ENCODE results near the gene GSTP1. TPM values are rescaled to one million over a fixed set of nuclear protein-coding genes. Genes with fewer than 3 reads are reported as not detected.

Gene GSTP1
- total and polyA plus RNA-seq, 2 of the 8 experiments (the other 6 are each of a cell fraction or from before 2014, with no cell fraction given) = 1,454 to 3,329 TPM

DNA sequence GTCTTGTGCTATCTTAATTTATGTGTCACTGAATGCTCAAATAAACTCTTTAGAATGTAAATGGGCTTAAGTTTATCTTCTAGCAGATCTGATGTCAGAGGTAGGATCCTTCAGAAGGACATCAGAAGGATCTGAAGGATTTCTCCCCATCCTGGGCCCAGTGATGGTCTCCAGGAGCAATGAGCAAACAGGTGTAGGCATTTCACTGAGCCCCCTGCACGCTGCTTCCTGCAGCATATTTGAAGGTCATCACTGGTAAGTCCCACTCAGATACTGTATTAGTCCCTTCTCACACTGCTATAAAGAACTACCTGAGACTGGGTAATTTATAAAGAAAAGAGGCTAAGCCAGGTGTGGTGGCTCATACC, 4.5 kb downstream of the GSTP1 start:
- no peak overlapping the region for H3K4me2 ChIP-seq (ENCODE audit: insufficient read depth in 1 of 2, low read depth in 2 of 2, low read length in 2 of 2)
- H4K91ac ChIP-seq (replicated peaks; ENCODE audit: insufficient read length, low read length) = no peak overlapping the region
- no peak overlapping the region for H3K18ac ChIP-seq (ENCODE audit: extremely low read depth, low read length)
- no peak for FAIRE-seq
- peaks cover 10% of the 10 kb centered on the region for H3K79me1 ChIP-seq (ENCODE audit: low read depth, low read length)
- no peak overlapping the region for H2AK5ac ChIP-seq (ENCODE audit: low read depth, low read length)
- no peak overlapping the region for H3K4me3 ChIP-seq (ENCODE audit: extremely low read depth in 1 of 4, insufficient read depth in 2 of 4, low read depth in 3 of 4, low read length in 4 of 4)
- H4K20me1 ChIP-seq (replicated peaks in 1 of 2; ENCODE audit: control insufficient read depth in 1 of 2, insufficient read depth in 2 of 2, low read length in 2 of 2) = peaks cover 8 to 10% of the 10 kb centered on the region in 2 experiments
- no peak for DNase-seq (ENCODE audit: low read depth in 1 of 2, low spot score in 2 of 2)
- no peaks in the 10 kb centered on the region; a peak in 1 of 7 replicates for H3K27me3 ChIP-seq (replicated peaks in 1 of 4; ENCODE audit: control insufficient read depth in 3 of 4, extremely low read depth in 1 of 4, insufficient read depth in 3 of 4, low read length in 3 of 4)
- H4K5ac ChIP-seq (ENCODE audit: insufficient read length, low read depth, low read length) = no peak overlapping the region
- H3K9me3 ChIP-seq (ENCODE audit: insufficient read depth in 2 of 2, low read depth in 1 of 2, low read length in 1 of 2) = no peaks in the 10 kb centered on the region
- 90% methylated on average over 1 of the region's 1 CpG; no CpG with 5 or more reads in 1 of the 2 experiments for WGBS, 2 experiments (ENCODE audit: extremely low coverage in 1 of 2, insufficient coverage in 1 of 2, insufficient read length in 1 of 2, insufficient replicate concordance in 2 of 2, low coverage in 1 of 2, low lambda C conversion rate in 2 of 2, missing lambda C conversion rate in 1 of 2)
- no peak overlapping the region for H3K23ac ChIP-seq (ENCODE audit: insufficient read length)
- H2BK5ac ChIP-seq (ENCODE audit: low read depth, low read length) = no peak overlapping the region
- no peak overlapping the region for H2AFZ ChIP-seq (ENCODE audit: low read length)
- H4K8ac ChIP-seq (ENCODE audit: extremely low read depth, insufficient read depth, low read length) = no peak overlapping the region
- CTCF ChIA-PET (ENCODE audit: partially characterized antibody) = interaction anchor here (0.8 kb wide), 1 partner anchor 11 kb away, joined by 4 read pairs; no protein-coding TSS in a partner anchor
- TF ChIP-seq KDM5A (IDR thresholded peaks at IDR 0.05; ENCODE audit: low read length) (no peak), POLR2A (IDR thresholded peaks at IDR 0.05; ENCODE audit: control extremely low read depth in 1 of 2, low read depth in 2 of 2, low read length in 2 of 2) (peak in 1 of 2 experiments; percentile 20; a peak in 1 of 3 replicates)
- H2BK15ac ChIP-seq (ENCODE audit: low read length) = no peak overlapping the region
- no peak overlapping the region for H3K27ac ChIP-seq (ENCODE audit: low read depth, low read length)
- no peak overlapping the region for H2BK12ac ChIP-seq (ENCODE audit: low read depth, low read length)
- no peak overlapping the region for H3K9ac ChIP-seq (replicated peaks in 1 of 4; ENCODE audit: extremely low read depth in 1 of 4, low read depth in 3 of 4, low read length in 3 of 4)
- peaks cover 4% of the 10 kb centered on the region; the same call in 1 of the 2 replicates for H3K23me2 ChIP-seq (ENCODE audit: low read depth, low read length)
- H2BK120ac ChIP-seq (replicated peaks; ENCODE audit: low read depth, low read length) = no peak overlapping the region
- H3K4ac ChIP-seq (replicated peaks; ENCODE audit: insufficient read length, low read depth, low read length) = no peak overlapping the region
- no peak overlapping the region for H3K56ac ChIP-seq (replicated peaks; ENCODE audit: insufficient read length, low read depth, low read length)
- H3K36me3 ChIP-seq (ENCODE audit: control insufficient read depth in 2 of 4, insufficient read depth in 4 of 4, low read length in 3 of 4) = peaks cover 6 to 34% (median 21%) of the 10 kb centered on the region in 4 experiments; a peak in 6 of 8 replicates
- H3K79me2 ChIP-seq (ENCODE audit: control insufficient read depth in 1 of 2, insufficient read depth in 2 of 2, low read length in 2 of 2) = peaks cover 0 to 23% of the 10 kb centered on the region in 2 experiments; a peak in 2 of 4 replicates
- POLR2A ChIA-PET (ENCODE audit: partially characterized antibody) = interaction anchor here (0.7 to 6.7 kb wide), 6 partner anchors 13 to 31 kb away, joined by 3 to 64 read pairs (median 4); no protein-coding TSS in a partner anchor
- H3K14ac ChIP-seq (ENCODE audit: insufficient read length) = no peak overlapping the region
- H3K4me1 ChIP-seq (replicated peaks in 1 of 4; ENCODE audit: control insufficient read depth in 3 of 4, insufficient read depth in 4 of 4, low read length in 3 of 4) = peaks cover 0 to 21% (median 13%) of the 10 kb centered on the region in 4 experiments; a peak in 6 of 7 replicates
- no peak overlapping the region for H2BK20ac ChIP-seq (ENCODE audit: low read length)
